HL-60/S4 (cell line): ENCODE results near the gene DNLZ.
"Not testable (repeated sequence)": the region's sequence is repeated elsewhere in the genome, so short reads cannot be mapped to it uniquely, and the experiment has no call there.

Source experiments
- in situ Hi-C: fragments of 300-500 bp; cut with MboI; formaldehyde crosslinking; loops from 2 replicates; pipeline ENCODE4 v1.14.3; 2022; ENCODE audit warnings: low sequenced_read_pairs

DNLZ gene

GRCh38 chr9:136322756-136323330 is 40.7 kb downstream of the DNLZ start:
- in situ Hi-C loops, result no loop called here

- in situ Hi-C loops, result no loop called here
Observed at GRCh38 chr9:136321561-136321960, 42.0 kb downstream of the DNLZ start.

- in situ Hi-C loops, result not testable (repeated sequence)
Observed at GRCh38 chr9:136320972-136321371, 42.6 kb downstream of the DNLZ start.

GRCh38 chr9:136319955-136320354 is 43.6 kb downstream of the DNLZ start:
- in situ Hi-C loops, result not testable (repeated sequence)

- in situ Hi-C loops, result not testable (repeated sequence)
Observed at GRCh38 chr9:136319244-136319643, 44.3 kb downstream of the DNLZ start.

- in situ Hi-C loops, result no loop called here
Observed at GRCh38 chr9:136318776-136319241, 44.7 kb downstream of the DNLZ start.

- in situ Hi-C loops, result no loop called here
Observed at GRCh38 chr9:136318111-136318775, 45.3 kb downstream of the DNLZ start.

- in situ Hi-C loops, result no loop called here
Observed at GRCh38 chr9:136317695-136318094, 45.8 kb downstream of the DNLZ start.

GRCh38 chr9:136316896-136317676 is 46.5 kb downstream of the DNLZ start:
- in situ Hi-C loops, result no loop called here

- in situ Hi-C loops, result no loop called here
Observed at GRCh38 chr9:136316271-136316751, 47.2 kb downstream of the DNLZ start.

GRCh38 chr9:136314944-136315343 is 48.6 kb downstream of the DNLZ start:
- in situ Hi-C loops, result no loop called here

GRCh38 chr9:136314056-136314416 is 49.5 kb downstream of the DNLZ start:
- in situ Hi-C loops, result no loop called here

GRCh38 chr9:136313111-136314055 is 50.2 kb downstream of the DNLZ start:
- in situ Hi-C loops, result no loop called here

GRCh38 chr9:136312436-136312835 is 51.1 kb downstream of the DNLZ start:
- in situ Hi-C loops, result no loop called here

GRCh38 chr9:136312009-136312375 is 51.6 kb downstream of the DNLZ start:
- in situ Hi-C loops, result no loop called here

GRCh38 chr9:136311051-136312008 is 52.2 kb downstream of the DNLZ start:
- in situ Hi-C loops, result no loop called here

GRCh38 chr9:136310273-136311030 is 53.1 kb downstream of the DNLZ start:
- in situ Hi-C loops, result no loop called here

- in situ Hi-C loops, result no loop called here
Observed at GRCh38 chr9:136309806-136310220, 53.7 kb downstream of the DNLZ start.
